Measurements from ENCODE around the gene ARHGEF4.
A peak's percentile ranks its signal among the peaks of the same experiment; 100 is the strongest.

ARHGEF4 gene

DNA sequence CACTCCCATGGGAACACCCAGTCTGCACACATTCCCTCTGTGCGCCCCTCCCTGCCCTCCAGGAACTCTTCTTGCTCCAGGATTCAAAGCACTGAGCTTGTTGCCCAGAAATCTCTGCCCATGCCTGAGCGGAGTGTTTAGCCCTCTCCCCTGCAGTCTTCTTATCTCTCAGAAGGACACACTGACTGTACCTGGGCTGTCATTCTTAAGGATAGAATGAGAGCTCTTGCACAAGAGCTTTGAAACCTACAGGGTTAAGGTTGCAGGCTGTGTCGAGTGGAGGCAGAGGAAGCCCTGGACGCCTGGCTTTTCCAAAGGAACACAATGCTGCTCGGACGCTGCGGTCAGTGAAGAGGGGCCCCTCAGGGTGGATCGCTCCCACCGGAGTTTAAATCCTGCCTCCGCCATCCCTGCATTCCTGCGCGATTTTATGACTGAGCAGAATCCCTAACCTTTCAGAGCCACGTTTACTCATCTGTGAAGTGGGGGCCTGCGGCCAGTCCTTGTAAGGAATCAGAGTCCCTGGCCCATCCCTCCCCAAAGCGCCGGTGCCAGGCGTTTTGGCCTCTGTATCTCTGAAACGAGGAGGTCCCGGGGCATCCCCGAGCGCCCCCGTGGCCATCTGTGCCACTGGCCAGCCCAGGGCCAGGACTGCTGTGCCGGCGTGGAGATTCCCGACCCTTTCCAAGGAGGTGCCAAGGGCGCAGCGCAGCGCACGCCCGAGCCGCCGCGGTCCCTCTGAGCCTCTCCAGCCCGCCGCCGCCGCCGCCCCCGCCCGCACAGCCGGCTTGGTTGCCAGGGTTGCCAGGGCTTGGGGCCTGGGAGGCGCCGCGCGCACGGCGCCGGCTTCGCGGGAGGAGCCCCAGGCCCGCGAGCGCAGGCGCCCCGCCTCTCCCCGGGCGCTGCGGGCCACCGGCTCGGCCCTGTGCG, 197.7 kb downstream of the ARHGEF4 start:
- peak; percentile 46 for DNase-seq (ENCODE audit: extremely low spot score)
- ChIA-PET POLR2A (no interaction called here), CTCF (interaction anchor here (0.6 kb wide), 1 partner anchor 36 kb away, joined by 3 read pairs; no protein-coding TSS in a partner anchor)
- TF ChIP-seq ZNF384 (IDR thresholded peaks at IDR 0.05) (no peak), ELF4 (IDR thresholded peaks at IDR 0.05) (no peak), ARNT (IDR thresholded peaks at IDR 0.05) (no peak), HDGF (IDR thresholded peaks at IDR 0.05; ENCODE audit: borderline replicate concordance) (no peak), L3MBTL2 (conservative IDR thresholded peaks at IDR 0.05) (no peak), SP1 (IDR thresholded peaks at IDR 0.05) (no peak), FOXA1 (IDR thresholded peaks at IDR 0.05) (no peak), FOXK2 (IDR thresholded peaks at IDR 0.05) (no peak), TARDBP (IDR thresholded peaks at IDR 0.05) (no peak), BHLHE40 (IDR thresholded peaks at IDR 0.05; ENCODE audit: borderline replicate concordance) (no peak), SUZ12 (IDR thresholded peaks at IDR 0.05) (no peak), NFRKB (IDR thresholded peaks at IDR 0.05) (no peak), CTBP1 (IDR thresholded peaks at IDR 0.05; ENCODE audit: borderline replicate concordance) (no peak)

- no peak for DNase-seq (ENCODE audit: extremely low spot score)
- ChIA-PET POLR2A (no interaction called here), CTCF (no interaction called here)
- no peak for TF ChIP-seq LEF1 (IDR thresholded peaks at IDR 0.05; ENCODE audit: borderline replicate concordance)
- TF ChIP-seq HDGF (IDR thresholded peaks at IDR 0.05; ENCODE audit: borderline replicate concordance): no peak
- no peak for TF ChIP-seq BHLHE40 (IDR thresholded peaks at IDR 0.05; ENCODE audit: borderline replicate concordance)
- TF ChIP-seq ARNT (IDR thresholded peaks at IDR 0.05): no peak
- TF ChIP-seq ELF4 (IDR thresholded peaks at IDR 0.05): no peak
Measured at GRCh38 chr2:131035112-131035825, 198.6 kb downstream of the ARHGEF4 start.

GRCh38 chr2:131035826-131036231, 199.1 kb downstream of the ARHGEF4 start:
- no peak for TF ChIP-seq CTBP1 (IDR thresholded peaks at IDR 0.05; ENCODE audit: borderline replicate concordance)
- no peak for TF ChIP-seq NFRKB (IDR thresholded peaks at IDR 0.05)
- TF ChIP-seq SP1 (IDR thresholded peaks at IDR 0.05): no peak
- no peak for TF ChIP-seq LEF1 (IDR thresholded peaks at IDR 0.05; ENCODE audit: borderline replicate concordance)
- TF ChIP-seq HDGF (IDR thresholded peaks at IDR 0.05; ENCODE audit: borderline replicate concordance): no peak
- no peak for TF ChIP-seq FOXM1 (IDR thresholded peaks at IDR 0.05; ENCODE audit: borderline replicate concordance)
- no peak for TF ChIP-seq ARNT (IDR thresholded peaks at IDR 0.05)
- TF ChIP-seq, protein P1, sequence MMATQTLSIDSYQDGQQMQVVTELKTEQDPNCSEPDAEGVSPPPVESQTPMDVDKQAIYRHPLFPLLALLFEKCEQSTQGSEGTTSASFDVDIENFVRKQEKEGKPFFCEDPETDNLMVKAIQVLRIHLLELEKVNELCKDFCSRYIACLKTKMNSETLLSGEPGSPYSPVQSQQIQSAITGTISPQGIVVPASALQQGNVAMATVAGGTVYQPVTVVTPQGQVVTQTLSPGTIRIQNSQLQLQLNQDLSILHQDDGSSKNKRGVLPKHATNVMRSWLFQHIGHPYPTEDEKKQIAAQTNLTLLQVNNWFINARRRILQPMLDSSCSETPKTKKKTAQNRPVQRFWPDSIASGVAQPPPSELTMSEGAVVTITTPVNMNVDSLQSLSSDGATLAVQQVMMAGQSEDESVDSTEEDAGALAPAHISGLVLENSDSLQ (IDR thresholded peaks at IDR 0.05): no peak
- no peak for TF ChIP-seq SUZ12 (IDR thresholded peaks at IDR 0.05)
- no peak for DNase-seq (ENCODE audit: extremely low spot score)
- ChIA-PET CTCF (no interaction called here), POLR2A (no interaction called here)

DNA sequence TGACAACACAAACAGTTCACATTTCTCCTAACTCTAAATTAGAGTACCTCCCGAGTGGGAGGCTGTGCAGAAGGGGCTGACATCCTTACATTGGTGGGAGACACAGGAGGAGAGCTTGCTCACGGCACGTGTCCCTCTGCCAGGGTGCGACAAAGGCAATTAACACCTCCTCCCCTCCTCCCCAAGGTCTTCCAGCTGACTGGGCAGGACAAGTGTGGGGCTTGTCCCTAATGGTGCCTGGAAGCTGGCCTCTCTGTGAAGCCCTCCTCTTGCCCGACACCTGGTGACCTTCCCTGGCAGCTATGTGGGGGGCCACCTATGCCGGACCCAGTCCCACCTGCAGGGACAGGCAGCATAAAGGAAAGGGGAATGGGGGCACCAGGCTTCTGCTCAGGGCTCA, 199.6 kb downstream of the ARHGEF4 start:
- TF ChIP-seq ELF4 (IDR thresholded peaks at IDR 0.05) (no peak), TARDBP (IDR thresholded peaks at IDR 0.05) (no peak), NFRKB (IDR thresholded peaks at IDR 0.05) (no peak), SP1 (IDR thresholded peaks at IDR 0.05) (no peak), ARNT (IDR thresholded peaks at IDR 0.05) (no peak), FOXA1 (IDR thresholded peaks at IDR 0.05) (no peak), FOXM1 (IDR thresholded peaks at IDR 0.05; ENCODE audit: borderline replicate concordance) (no peak), FOXK2 (IDR thresholded peaks at IDR 0.05) (no peak), L3MBTL2 (conservative IDR thresholded peaks at IDR 0.05) (no peak), SUZ12 (IDR thresholded peaks at IDR 0.05) (no peak)
- TF ChIP-seq, protein P1 (IDR thresholded peaks at IDR 0.05): no peak
- ChIA-PET CTCF (no interaction called here), POLR2A (no interaction called here)

GRCh38 chr2:131036696-131037397, 200.1 kb downstream of the ARHGEF4 start:
- ChIA-PET CTCF (no interaction called here), POLR2A (no interaction called here)
- no peak for DNase-seq (ENCODE audit: extremely low spot score)
- TF ChIP-seq CTBP1 (IDR thresholded peaks at IDR 0.05; ENCODE audit: borderline replicate concordance) (no peak), SP1 (IDR thresholded peaks at IDR 0.05) (no peak), ZNF384 (IDR thresholded peaks at IDR 0.05) (no peak), FOXK2 (IDR thresholded peaks at IDR 0.05) (no peak), BHLHE40 (IDR thresholded peaks at IDR 0.05; ENCODE audit: borderline replicate concordance) (no peak), FOXA1 (IDR thresholded peaks at IDR 0.05) (no peak), ELF4 (IDR thresholded peaks at IDR 0.05) (no peak), ARNT (IDR thresholded peaks at IDR 0.05) (no peak), SUZ12 (IDR thresholded peaks at IDR 0.05) (no peak), HDGF (IDR thresholded peaks at IDR 0.05; ENCODE audit: borderline replicate concordance) (no peak), LEF1 (IDR thresholded peaks at IDR 0.05; ENCODE audit: borderline replicate concordance) (no peak), FOXM1 (IDR thresholded peaks at IDR 0.05; ENCODE audit: borderline replicate concordance) (no peak), NFRKB (IDR thresholded peaks at IDR 0.05) (no peak), L3MBTL2 (conservative IDR thresholded peaks at IDR 0.05) (no peak)

More for the DNA sequence above, 199.6 kb downstream of the ARHGEF4 start:
- DNase-seq (ENCODE audit: extremely low spot score): no peak

All from HEK293T (cell line).